HPDE6-E6E7 (cell line): ENCODE measurements around the gene SLC35F2.
"Not testable (repeated sequence)": the region's sequence is repeated elsewhere in the genome, so short reads cannot be mapped to it uniquely, and the experiment has no call there.

Experiments used
- DNase-seq: peaks from one replicate; pipeline ENCODE4 v3.0.0; 2011; ENCODE audit warnings: missing footprints; ENCODE audit errors: extremely low spot score

SLC35F2 gene

GRCh38 chr11:107842412-107843100 is 16.0 kb downstream of the SLC35F2 start:
- DNase-seq, result no peak

GRCh38 chr11:107840129-107840484 is 18.5 kb downstream of the SLC35F2 start:
- no peak for DNase-seq

GRCh38 chr11:107836851-107837250 is 21.7 kb downstream of the SLC35F2 start:
- no peak for DNase-seq

GRCh38 chr11:107834995-107835394 is 23.6 kb downstream of the SLC35F2 start:
- DNase-seq, result no peak

- DNase-seq, result not testable (repeated sequence)
Measured at GRCh38 chr11:107833926-107834325, 24.7 kb downstream of the SLC35F2 start.

- DNase-seq, result no peak
Measured at GRCh38 chr11:107830915-107831540, 27.6 kb downstream of the SLC35F2 start.

GRCh38 chr11:107827041-107827440 is 31.5 kb downstream of the SLC35F2 start:
- no peak for DNase-seq

GRCh38 chr11:107825875-107826274 is 32.7 kb downstream of the SLC35F2 start:
- DNase-seq, result no peak

- no peak for DNase-seq
Measured at GRCh38 chr11:107824668-107825369, 33.8 kb downstream of the SLC35F2 start.

GRCh38 chr11:107821199-107821927 is 37.2 kb downstream of the SLC35F2 start:
- no peak for DNase-seq

GRCh38 chr11:107819361-107820014 is 39.1 kb downstream of the SLC35F2 start:
- DNase-seq, result no peak

GRCh38 chr11:107818491-107818890 is 40.1 kb downstream of the SLC35F2 start:
- DNase-seq, result no peak

- DNase-seq, result no peak
Measured at GRCh38 chr11:107816028-107816427, 42.6 kb downstream of the SLC35F2 start.

- DNase-seq, result no peak
Measured at GRCh38 chr11:107810875-107811274, 47.7 kb downstream of the SLC35F2 start.

GRCh38 chr11:107808521-107808920 is 50.1 kb downstream of the SLC35F2 start:
- DNase-seq, result no peak

GRCh38 chr11:107804971-107805370 is 53.6 kb downstream of the SLC35F2 start:
- DNase-seq, result no peak

- DNase-seq, result no peak
Measured at GRCh38 chr11:107804211-107804610, 54.4 kb downstream of the SLC35F2 start.

- no peak for DNase-seq
Measured at GRCh38 chr11:107801641-107802040, 56.9 kb downstream of the SLC35F2 start.

- peak; percentile 48 for DNase-seq
Measured at GRCh38 chr11:107799218-107799859, 59.2 kb downstream of the SLC35F2 start.

GRCh38 chr11:107792049-107792443 is 66.5 kb downstream of the SLC35F2 start:
- no peak for DNase-seq

GRCh38 chr11:107791343-107792048 is 67.1 kb downstream of the SLC35F2 start:
- DNase-seq, result no peak
